ENCODE data around the gene CCDC190. TPM values are rescaled to one million over a fixed set of nuclear protein-coding genes. Genes with fewer than 3 reads are reported as not detected.
"Not testable (repeated sequence)": the region's sequence is repeated elsewhere in the genome, so short reads cannot be mapped to it uniquely, and the experiment has no call there.

The CCDC190 gene
- polyA plus RNA-seq, 1 experiment = 0.31 TPM

GRCh38 chr1:162872981-162873380 is 12.0 kb upstream of the CCDC190 start:
- Histone ChIP-seq H3K36me3 (ENCODE audit: control insufficient read depth, insufficient read depth, low read length) (no peaks in the 10 kb centered on the region), H3K27me3 (ENCODE audit: control insufficient read depth, insufficient read depth, low read length) (no peaks in the 10 kb centered on the region), H3K4me3 (ENCODE audit: low read depth, low read length) (no peak overlapping the region)
- TF ChIP-seq, protein P1, sequence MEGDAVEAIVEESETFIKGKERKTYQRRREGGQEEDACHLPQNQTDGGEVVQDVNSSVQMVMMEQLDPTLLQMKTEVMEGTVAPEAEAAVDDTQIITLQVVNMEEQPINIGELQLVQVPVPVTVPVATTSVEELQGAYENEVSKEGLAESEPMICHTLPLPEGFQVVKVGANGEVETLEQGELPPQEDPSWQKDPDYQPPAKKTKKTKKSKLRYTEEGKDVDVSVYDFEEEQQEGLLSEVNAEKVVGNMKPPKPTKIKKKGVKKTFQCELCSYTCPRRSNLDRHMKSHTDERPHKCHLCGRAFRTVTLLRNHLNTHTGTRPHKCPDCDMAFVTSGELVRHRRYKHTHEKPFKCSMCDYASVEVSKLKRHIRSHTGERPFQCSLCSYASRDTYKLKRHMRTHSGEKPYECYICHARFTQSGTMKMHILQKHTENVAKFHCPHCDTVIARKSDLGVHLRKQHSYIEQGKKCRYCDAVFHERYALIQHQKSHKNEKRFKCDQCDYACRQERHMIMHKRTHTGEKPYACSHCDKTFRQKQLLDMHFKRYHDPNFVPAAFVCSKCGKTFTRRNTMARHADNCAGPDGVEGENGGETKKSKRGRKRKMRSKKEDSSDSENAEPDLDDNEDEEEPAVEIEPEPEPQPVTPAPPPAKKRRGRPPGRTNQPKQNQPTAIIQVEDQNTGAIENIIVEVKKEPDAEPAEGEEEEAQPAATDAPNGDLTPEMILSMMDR (IDR thresholded peaks at IDR 0.05; ENCODE audit: insufficient read depth, low read depth, low read length) = no peak
- no peak for DNase-seq (ENCODE audit: low read depth)
- POLR2A ChIA-PET = no interaction called here
- CTCF ChIA-PET = interaction anchor here (0.8 to 3.5 kb wide), 9 partner anchors 12 to 295 kb away, joined by 4 to 21 read pairs (median 6); partner anchors contain the start of gene CCDC190

GRCh38 chr1:162871417-162871816 is 10.4 kb upstream of the CCDC190 start:
- H3K27me3 ChIP-seq (ENCODE audit: control insufficient read depth, insufficient read depth, low read length); H3K36me3 ChIP-seq (ENCODE audit: control insufficient read depth, insufficient read depth, low read length); DNase-seq (ENCODE audit: low read depth); H3K4me3 ChIP-seq (ENCODE audit: low read depth, low read length); POLR2A ChIA-PET: not testable (repeated sequence)
- CTCF ChIA-PET = interaction anchor here (1.7 to 3.5 kb wide), 2 partner anchors 189 to 200 kb away, joined by 6 to 13 read pairs; no protein-coding TSS in a partner anchor

GRCh38 chr1:162868972-162869371 is 8.0 kb upstream of the CCDC190 start:
- H3K27me3 ChIP-seq (ENCODE audit: control insufficient read depth, insufficient read depth, low read length) = no peaks in the 10 kb centered on the region
- TF ChIP-seq, protein P1 (IDR thresholded peaks at IDR 0.05; ENCODE audit: insufficient read depth, low read depth, low read length) = no peak
- ChIA-PET POLR2A (no interaction called here), CTCF (interaction anchor here (0.8 to 1.9 kb wide), 2 partner anchors 15 to 200 kb away, joined by 3 to 6 read pairs; partner anchors contain the start of gene RGS4)
- no peaks in the 10 kb centered on the region for H3K36me3 ChIP-seq (ENCODE audit: control insufficient read depth, insufficient read depth, low read length)
- no peak overlapping the region for H3K4me3 ChIP-seq (ENCODE audit: low read depth, low read length)
- no peak for DNase-seq (ENCODE audit: low read depth)

- ChIA-PET CTCF (interaction anchor here (0.6 to 3.5 kb wide), 5 partner anchors 12 to 20 kb away, joined by 3 to 12 read pairs (median 7); no protein-coding TSS in a partner anchor), POLR2A (no interaction called here)
- H3K27me3 ChIP-seq (ENCODE audit: control insufficient read depth, insufficient read depth, low read length) = no peaks in the 10 kb centered on the region
- no peaks in the 10 kb centered on the region for H3K36me3 ChIP-seq (ENCODE audit: control insufficient read depth, insufficient read depth, low read length)
- TF ChIP-seq, protein P1 (IDR thresholded peaks at IDR 0.05; ENCODE audit: insufficient read depth, low read depth, low read length) = no peak
- no peak overlapping the region for H3K4me3 ChIP-seq (ENCODE audit: low read depth, low read length)
- DNase-seq (ENCODE audit: low read depth) = no peak
These were observed 650 bp upstream of the CCDC190 start for GRCh38 chr1:162861625-162862024.

- Histone ChIP-seq H3K4me3 (ENCODE audit: low read depth, low read length) (no peak overlapping the region), H3K36me3 (ENCODE audit: control insufficient read depth, insufficient read depth, low read length) (no peaks in the 10 kb centered on the region), H3K27me3 (ENCODE audit: control insufficient read depth, insufficient read depth, low read length) (no peaks in the 10 kb centered on the region)
- ChIA-PET POLR2A (no interaction called here), CTCF (interaction anchor here (0.6 to 2.7 kb wide), 5 partner anchors 15 to 643 kb away, joined by 3 to 7 read pairs (median 4); partner anchors contain the start of gene RGS4)
- TF ChIP-seq, protein P1 (IDR thresholded peaks at IDR 0.05; ENCODE audit: insufficient read depth, low read depth, low read length) = no peak
- DNase-seq (ENCODE audit: low read depth) = no peak
These were observed 1.8 kb downstream of the CCDC190 start for GRCh38 chr1:162859191-162859590.

DNA sequence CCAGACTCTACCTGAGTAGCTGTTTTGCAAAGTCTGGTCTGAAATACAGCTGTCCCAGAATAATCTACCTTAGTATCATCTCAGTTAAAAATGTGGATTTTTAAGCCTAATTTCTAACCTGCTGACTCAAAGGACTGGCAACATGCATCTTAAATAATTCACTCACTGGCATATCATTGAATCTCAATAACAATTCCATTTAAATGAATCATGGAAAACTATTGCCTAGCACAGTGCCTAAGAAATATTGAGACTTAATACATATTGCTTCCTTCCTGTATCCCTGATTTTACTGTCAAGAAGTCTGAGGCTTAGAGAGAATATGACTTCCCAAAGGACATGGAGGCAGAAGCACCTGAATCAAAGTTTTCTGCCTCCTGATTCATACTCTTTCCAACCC is 3.1 kb downstream of the CCDC190 start:
- Histone ChIP-seq H3K4me3 (ENCODE audit: low read depth, low read length) (no peak overlapping the region), H3K27me3 (ENCODE audit: control insufficient read depth, insufficient read depth, low read length) (no peaks in the 10 kb centered on the region), H3K36me3 (ENCODE audit: control insufficient read depth, insufficient read depth, low read length) (no peaks in the 10 kb centered on the region)
- ChIA-PET POLR2A (no interaction called here), CTCF (interaction anchor here (1.2 to 3.3 kb wide), 5 partner anchors 11 to 458 kb away, joined by 4 to 23 read pairs (median 7); partner anchors contain the start of gene RGS4)
- no peak for DNase-seq (ENCODE audit: low read depth)
- TF ChIP-seq, protein P1 (IDR thresholded peaks at IDR 0.05; ENCODE audit: insufficient read depth, low read depth, low read length) = no peak

All from BJ (cell line).